IMR-90 (cell line): ENCODE results near the gene LENG1. TPM values are rescaled to one million over a fixed set of nuclear protein-coding genes. Genes with fewer than 3 reads are reported as not detected.

Experiments used
- ATAC-seq: fragments of 200-7000 bp; cut with Tn5 transposase; 2 replicates; pipeline ENCODE4 v1.9.1; 2020; ENCODE audit warnings: low read depth, mild to moderate bottlenecking, moderate library complexity
- BruUV-seq: library from RNA; stranded (reverse); fragments of 400-500 nt; replicated peaks from 2 replicates; lab custom pipeline; 2021; lab: Mats Ljungman, UMichigan
- CTCF ChIA-PET: fragments of 300-600 bp; formaldehyde crosslinking; extraction: SDS; loops from one replicate; lab custom pipeline; 2021; ENCODE audit warnings: antibody characterized with exemption; lab: Yijun Ruan, JAX
- POLR2A ChIA-PET: fragments of 300-600 bp; sonication (Branson Sonifier 250); formaldehyde crosslinking; loops from one replicate; lab custom pipeline; 2022; ENCODE audit warnings: antibody characterized with exemption; ENCODE audit not compliant: unreplicated experiment; lab: Charles Lee
- DNase-seq: peaks from one replicate; pipeline ENCODE4 v3.0.0; 2013
- H2AFZ ChIP-seq: replicated peaks from 2 replicates; pipeline ENCODE3; 2013; ENCODE audit warnings: low read length, mild to moderate bottlenecking; ENCODE audit not compliant: poor library complexity
- H2AK5ac ChIP-seq: 2 replicates; pipeline ENCODE4 v1.6.1; 2013; ENCODE audit warnings: low read depth, low read length, inconsistent platforms
- H2AK9ac ChIP-seq: replicated peaks from 2 replicates; pipeline ENCODE3; 2013; ENCODE audit warnings: mild to moderate bottlenecking, low read depth, low read length, moderate library complexity; ENCODE audit not compliant: poor library complexity
- H2BK120ac ChIP-seq: 2 replicates; pipeline ENCODE4 v1.6.1; 2013; ENCODE audit warnings: low read depth, low read length, inconsistent platforms
- H2BK15ac ChIP-seq: 3 replicates; pipeline ENCODE4 v1.6.1; 2013; ENCODE audit warnings: low read depth, low read length, inconsistent platforms
- H2BK20ac ChIP-seq: 2 replicates; pipeline ENCODE4 v1.6.1; 2013; ENCODE audit warnings: low read depth, mild to moderate bottlenecking, inconsistent platforms, low read length, moderate library complexity
- H2BK5ac ChIP-seq: 2 replicates; pipeline ENCODE4 v1.6.1; 2013; ENCODE audit warnings: mild to moderate bottlenecking, low read depth, low read length, inconsistent platforms; ENCODE audit not compliant: poor library complexity, severe bottlenecking
- H3K14ac ChIP-seq: replicated peaks from 2 replicates; pipeline ENCODE4 v1.6.1; 2013; ENCODE audit warnings: low read depth, low read length, inconsistent platforms
- H3K18ac ChIP-seq: 2 replicates; pipeline ENCODE4 v1.6.1; 2013; ENCODE audit warnings: low read depth, low read length, control low read depth
- H3K23ac ChIP-seq: 2 replicates; pipeline ENCODE4 v1.6.1; 2013; ENCODE audit warnings: low read depth, low read length, inconsistent platforms
- H3K27ac ChIP-seq: 2 replicates; pipeline ENCODE4 v1.5.1; 2013; ENCODE audit warnings: mild to moderate bottlenecking, control low read depth, low read length; ENCODE audit not compliant: insufficient read depth
- H3K27me3 ChIP-seq: 2 replicates; pipeline ENCODE4 v1.6.1; 2013; ENCODE audit warnings: low read length; ENCODE audit not compliant: control insufficient read depth, insufficient read depth
- H3K36me3 ChIP-seq: 2 replicates; pipeline ENCODE4 v1.6.1; 2013; ENCODE audit warnings: low read length, mixed read lengths; ENCODE audit not compliant: control insufficient read depth, insufficient read depth
- H3K4ac ChIP-seq: 2 replicates; pipeline ENCODE4 v1.6.1; 2013; ENCODE audit warnings: low read depth, low read length, inconsistent platforms
- H3K4me1 ChIP-seq: 2 replicates; pipeline ENCODE4 v1.6.1; 2013; ENCODE audit warnings: low read length, mixed read lengths; ENCODE audit not compliant: control insufficient read depth, insufficient read depth
- H3K4me2 ChIP-seq: 2 replicates; pipeline ENCODE4 v1.6.1; 2013; ENCODE audit warnings: low read depth, mild to moderate bottlenecking, control low read depth, low read length, moderate library complexity
- H3K4me3 ChIP-seq: 2 replicates; pipeline ENCODE4 v1.5.1; 2013; ENCODE audit warnings: low read depth, mild to moderate bottlenecking, control low read depth, low read length, moderate library complexity; ENCODE audit not compliant: insufficient read depth
- H3K56ac ChIP-seq: 2 replicates; pipeline ENCODE4 v1.6.1; 2013; ENCODE audit warnings: low read length, inconsistent platforms; ENCODE audit not compliant: insufficient read depth; ENCODE audit errors: extremely low read depth
- H3K79me1 ChIP-seq, 2 experiments: 2 replicates each; pipeline ENCODE4 v1.6.1; 2013; ENCODE audit warnings: low read length in 2 of 2, inconsistent platforms in 1 of 2, low read depth in 1 of 2
- H3K9ac ChIP-seq: 2 replicates; pipeline ENCODE4 v1.6.1; 2013; ENCODE audit warnings: low read depth, low read length, control low read depth
- H3K9me1 ChIP-seq: 2 replicates; pipeline ENCODE4 v1.6.1; 2013; ENCODE audit warnings: low read length, inconsistent platforms; ENCODE audit not compliant: insufficient read depth
- H3K9me3 ChIP-seq: 2 replicates; pipeline ENCODE4 v1.6.1; 2013; ENCODE audit warnings: low read length; ENCODE audit not compliant: control insufficient read depth, insufficient read depth
- H4K20me1 ChIP-seq: 2 replicates; pipeline ENCODE4 v1.6.1; 2013; ENCODE audit warnings: low read length, inconsistent platforms; ENCODE audit not compliant: insufficient read depth
- H4K5ac ChIP-seq: 2 replicates; pipeline ENCODE4 v1.6.1; 2013; ENCODE audit warnings: mild to moderate bottlenecking, low read depth, low read length, control low read depth
- H4K8ac ChIP-seq, 2 experiments: 2 replicates each; pipeline ENCODE4 v1.6.1; 2013; ENCODE audit warnings: low read depth in 2 of 2, low read length in 2 of 2, control low read depth in 1 of 2, inconsistent platforms in 1 of 2
- H4K91ac ChIP-seq: 2 replicates; pipeline ENCODE4 v1.6.1; 2013; ENCODE audit warnings: low read depth, low read length, inconsistent platforms; ENCODE audit not compliant: insufficient read depth
- BHLHE40 ChIP-seq: fragments of 150-350 bp; IDR thresholded peaks from 2 replicates; pipeline ENCODE4 v1.6.1; 2016; ENCODE audit warnings: mild to moderate bottlenecking, low read depth, low read length
- CEBPB ChIP-seq: IDR thresholded peaks from 2 replicates; pipeline ENCODE4 v1.6.1; 2012; ENCODE audit warnings: low read depth, low read length, improper control_type of control experiment
- CHD1 ChIP-seq: IDR thresholded peaks from 2 replicates; pipeline ENCODE4 v1.6.1; 2012; ENCODE audit warnings: low read depth, low read length, improper control_type of control experiment
- FOS ChIP-seq: fragments of 150-350 bp; IDR thresholded peaks from 2 replicates; pipeline ENCODE4 v1.6.1; 2016; ENCODE audit warnings: low read depth, low read length
- MAFK ChIP-seq: IDR thresholded peaks from 2 replicates; pipeline ENCODE4 v1.6.1; 2012; ENCODE audit warnings: low read depth, low read length, improper control_type of control experiment
- MAZ ChIP-seq: IDR thresholded peaks from 2 replicates; pipeline ENCODE4 v1.6.1; 2012; ENCODE audit warnings: low read depth, mild to moderate bottlenecking, low read length, improper control_type of control experiment, moderate library complexity, borderline replicate concordance
- MXI1 ChIP-seq: IDR thresholded peaks from 2 replicates; pipeline ENCODE4 v1.6.1; 2012; ENCODE audit warnings: low read depth, mild to moderate bottlenecking, low read length, moderate library complexity, borderline replicate concordance
- NFE2L2 ChIP-seq: fragments of 150-350 bp; IDR thresholded peaks from 2 replicates; pipeline ENCODE4 v1.6.1; 2016; ENCODE audit warnings: low read depth, mild to moderate bottlenecking, low read length
- POLR2A ChIP-seq: IDR thresholded peaks from 2 replicates; pipeline ENCODE4 v1.6.1; 2012; ENCODE audit warnings: mild to moderate bottlenecking, low read depth, low read length
- RAD21 ChIP-seq: IDR thresholded peaks from 2 replicates; pipeline ENCODE4 v1.6.1; 2012; ENCODE audit warnings: low read length, improper control_type of control experiment
- RCOR1 ChIP-seq: IDR thresholded peaks from 2 replicates; pipeline ENCODE4 v1.6.1; 2012; ENCODE audit warnings: mild to moderate bottlenecking, low read length, improper control_type of control experiment; ENCODE audit not compliant: insufficient replicate concordance
- RFX5 ChIP-seq: IDR thresholded peaks from 2 replicates; pipeline ENCODE4 v1.8.0; 2012; ENCODE audit warnings: low read depth, mild to moderate bottlenecking, low read length, moderate library complexity
- SMC3 ChIP-seq: fragments of 150-350 bp; IDR thresholded peaks from 2 replicates; pipeline ENCODE4 v1.6.1; 2016; ENCODE audit warnings: low read depth, mild to moderate bottlenecking, antibody characterized with exemption, low read length, moderate library complexity
- WGBS, 2 experiments: methylation state at CpG; one replicate each; pipeline versions ENCODE4 v1.1.5 to v1.1.7; 2013; ENCODE audit warnings: missing lambda C conversion rate in 2 of 2; ENCODE audit not compliant: insufficient read length in 1 of 2; ENCODE audit errors: extremely low coverage in 2 of 2; 5-methylcytosine and 5-hydroxymethylcytosine counted together
- dilution Hi-C: fragments of 300-500 bp; cut with HindIII; formaldehyde crosslinking; loops from one replicate; pipeline ENCODE4 v1.14.3; 2018; ENCODE audit warnings: low sequenced_read_pairs; ENCODE audit not compliant: unreplicated experiment
- in situ Hi-C: fragments of 300-500 bp; cut with MboI; formaldehyde crosslinking; loops from 3 replicates; pipeline ENCODE4 v1.14.3; 2019; ENCODE audit warnings: low sequenced_read_pairs, inconsistent platforms, mixed read lengths
- intact Hi-C: fragments of 100-400 bp; cut with micrococcal nuclease; formaldehyde crosslinking; loops from 2 replicates; pipeline ENCODE4 v1.10.0; 2022
- polyA plus RNA-seq, 3 experiments: library from polyadenylated mRNA; depleted of rRNA; stranded (reverse); fragments of >200 nt; gene quantifications; 2 replicates each; pipeline ENCODE4 v1.2.3, GENCODE V29; 2012; ENCODE audit warnings: low replicate concordance in 1 of 3
- total RNA-seq: library from RNA; depleted of rRNA; stranded (reverse); fragments of >200 nt; gene quantifications from 2 replicates; pipeline ENCODE4 v1.2.3, GENCODE V29; 2012
- TF ChIP-seq, protein P1 (sequence below): conservative IDR thresholded peaks from 2 replicates; pipeline ENCODE4 v1.5.1; 2012; ENCODE audit warnings: mild to moderate bottlenecking, low read depth, low read length, improper control_type of control experiment
- TF ChIP-seq, protein P2 (sequence below): fragments of 150-350 bp; IDR thresholded peaks from 2 replicates; pipeline ENCODE4 v1.6.1; 2016; ENCODE audit warnings: low read depth, mild to moderate bottlenecking, low read length, moderate library complexity, borderline replicate concordance
- TF ChIP-seq, protein P3 (sequence below): fragments of 150-350 bp; IDR thresholded peaks from 2 replicates; pipeline ENCODE4 v1.6.1; 2017; ENCODE audit warnings: mild to moderate bottlenecking, antibody characterized with exemption, low read length, low read depth

Gene LENG1
- total and polyA plus RNA-seq, 2 of the 4 experiments (the other 2 are of a cell fraction): 2.7 to 5.3 TPM

DNA sequence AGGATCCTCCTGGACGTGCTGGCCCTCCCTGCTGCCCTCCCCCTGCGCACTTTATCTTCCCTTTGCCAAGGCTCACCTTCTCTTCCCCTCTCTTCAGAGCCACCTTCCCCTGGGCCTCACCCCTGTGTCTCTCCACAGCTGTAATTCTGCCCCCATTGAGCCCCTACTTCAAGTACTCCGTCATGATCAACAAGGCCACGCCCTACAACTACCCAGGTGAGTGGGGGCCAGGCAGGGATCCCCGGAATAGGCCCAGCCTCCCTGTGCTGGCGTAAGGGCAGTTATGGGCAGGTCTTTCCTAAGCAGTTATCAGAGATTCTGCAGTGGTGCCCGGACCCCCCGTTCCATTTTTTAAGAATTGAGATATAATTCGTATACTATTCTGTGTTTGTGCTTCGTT is 53.7 kb downstream of the LENG1 start:
- Histone ChIP-seq H4K91ac (no peak overlapping the region), H3K23ac (no peak overlapping the region), H3K36me3 (peaks cover 44% of the 10 kb centered on the region), H2BK5ac (no peak overlapping the region), H3K79me1 (peaks cover 4 to 29% of the 10 kb centered on the region in 2 experiments), H3K18ac (no peak overlapping the region), H2AK5ac (no peak overlapping the region), H3K4me2 (no peak overlapping the region), H2BK15ac (no peak overlapping the region), H2AK9ac (no peak overlapping the region), H2AFZ (no peak overlapping the region), H2BK120ac (no peak overlapping the region), H3K4me3 (no peak overlapping the region), H3K4ac (no peak overlapping the region), H3K9me3 (no peaks in the 10 kb centered on the region), H3K4me1 (no peaks in the 10 kb centered on the region), H3K14ac (no peak overlapping the region), H3K9ac (no peak overlapping the region), H2BK20ac (no peak overlapping the region), H3K27me3 (no peaks in the 10 kb centered on the region), H3K56ac (no peak overlapping the region), H4K20me1 (peaks cover 4% of the 10 kb centered on the region; the same call in 1 of the 2 replicates), H4K8ac (no peak overlapping the region), H4K5ac (no peak overlapping the region), H3K27ac (no peak overlapping the region), H3K9me1 (no peaks in the 10 kb centered on the region)
- DNase-seq (no peak), ATAC-seq (no peak)
- dilution Hi-C loops (no loop called here), in situ Hi-C loops (loop anchor here (25.0 kb wide), 1 partner anchor 357 kb away; the partner anchor contains the start of genes CDC42EP5 and LENG9), intact Hi-C loops (loop anchor here (10.0 kb wide), 1 partner anchor 241 kb away; the partner anchor contains the start of gene MYADM)
- WGBS, 2 experiments: 100% methylated on average over 5 of the region's 10 CpGs; no CpG with 5 or more reads in 1 of the 2 experiments
- CTCF ChIA-PET: no interaction called here
- TF ChIP-seq MAZ (no peak), NFE2L2 (no peak), MAFK (no peak), SMC3 (no peak), MXI1 (no peak), RFX5 (no peak), RCOR1 (no peak), RAD21 (no peak), CEBPB (no peak), CHD1 (no peak), FOS (no peak), BHLHE40 (no peak), POLR2A (no peak)
- TF ChIP-seq, protein P1, sequence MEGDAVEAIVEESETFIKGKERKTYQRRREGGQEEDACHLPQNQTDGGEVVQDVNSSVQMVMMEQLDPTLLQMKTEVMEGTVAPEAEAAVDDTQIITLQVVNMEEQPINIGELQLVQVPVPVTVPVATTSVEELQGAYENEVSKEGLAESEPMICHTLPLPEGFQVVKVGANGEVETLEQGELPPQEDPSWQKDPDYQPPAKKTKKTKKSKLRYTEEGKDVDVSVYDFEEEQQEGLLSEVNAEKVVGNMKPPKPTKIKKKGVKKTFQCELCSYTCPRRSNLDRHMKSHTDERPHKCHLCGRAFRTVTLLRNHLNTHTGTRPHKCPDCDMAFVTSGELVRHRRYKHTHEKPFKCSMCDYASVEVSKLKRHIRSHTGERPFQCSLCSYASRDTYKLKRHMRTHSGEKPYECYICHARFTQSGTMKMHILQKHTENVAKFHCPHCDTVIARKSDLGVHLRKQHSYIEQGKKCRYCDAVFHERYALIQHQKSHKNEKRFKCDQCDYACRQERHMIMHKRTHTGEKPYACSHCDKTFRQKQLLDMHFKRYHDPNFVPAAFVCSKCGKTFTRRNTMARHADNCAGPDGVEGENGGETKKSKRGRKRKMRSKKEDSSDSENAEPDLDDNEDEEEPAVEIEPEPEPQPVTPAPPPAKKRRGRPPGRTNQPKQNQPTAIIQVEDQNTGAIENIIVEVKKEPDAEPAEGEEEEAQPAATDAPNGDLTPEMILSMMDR: no peak
- TF ChIP-seq, protein P2, sequence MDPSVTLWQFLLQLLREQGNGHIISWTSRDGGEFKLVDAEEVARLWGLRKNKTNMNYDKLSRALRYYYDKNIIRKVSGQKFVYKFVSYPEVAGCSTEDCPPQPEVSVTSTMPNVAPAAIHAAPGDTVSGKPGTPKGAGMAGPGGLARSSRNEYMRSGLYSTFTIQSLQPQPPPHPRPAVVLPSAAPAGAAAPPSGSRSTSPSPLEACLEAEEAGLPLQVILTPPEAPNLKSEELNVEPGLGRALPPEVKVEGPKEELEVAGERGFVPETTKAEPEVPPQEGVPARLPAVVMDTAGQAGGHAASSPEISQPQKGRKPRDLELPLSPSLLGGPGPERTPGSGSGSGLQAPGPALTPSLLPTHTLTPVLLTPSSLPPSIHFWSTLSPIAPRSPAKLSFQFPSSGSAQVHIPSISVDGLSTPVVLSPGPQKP: no peak
- TF ChIP-seq, protein P3, sequence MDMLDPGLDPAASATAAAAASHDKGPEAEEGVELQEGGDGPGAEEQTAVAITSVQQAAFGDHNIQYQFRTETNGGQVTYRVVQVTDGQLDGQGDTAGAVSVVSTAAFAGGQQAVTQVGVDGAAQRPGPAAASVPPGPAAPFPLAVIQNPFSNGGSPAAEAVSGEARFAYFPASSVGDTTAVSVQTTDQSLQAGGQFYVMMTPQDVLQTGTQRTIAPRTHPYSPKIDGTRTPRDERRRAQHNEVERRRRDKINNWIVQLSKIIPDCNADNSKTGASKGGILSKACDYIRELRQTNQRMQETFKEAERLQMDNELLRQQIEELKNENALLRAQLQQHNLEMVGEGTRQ: no peak
- POLR2A ChIA-PET: no interaction called here
- no TSS peak for BruUV-seq
